DMS 273 treated with DMSO at 0.1 percent for 48 hours (cell line): Measurements from ENCODE around the gene TBX3.

Source experiments
- DNase-seq: peaks from one replicate; lab custom pipeline; 2025; lab: John Stamatoyannopoulos, UW

The TBX3 gene

GRCh38 chr12:114668151-114668885 lies 15.7 kb downstream of the TBX3 start:
- peak; percentile 4 for DNase-seq

GRCh38 chr12:114667669-114668150 lies 16.3 kb downstream of the TBX3 start:
- no peak for DNase-seq

DNA sequence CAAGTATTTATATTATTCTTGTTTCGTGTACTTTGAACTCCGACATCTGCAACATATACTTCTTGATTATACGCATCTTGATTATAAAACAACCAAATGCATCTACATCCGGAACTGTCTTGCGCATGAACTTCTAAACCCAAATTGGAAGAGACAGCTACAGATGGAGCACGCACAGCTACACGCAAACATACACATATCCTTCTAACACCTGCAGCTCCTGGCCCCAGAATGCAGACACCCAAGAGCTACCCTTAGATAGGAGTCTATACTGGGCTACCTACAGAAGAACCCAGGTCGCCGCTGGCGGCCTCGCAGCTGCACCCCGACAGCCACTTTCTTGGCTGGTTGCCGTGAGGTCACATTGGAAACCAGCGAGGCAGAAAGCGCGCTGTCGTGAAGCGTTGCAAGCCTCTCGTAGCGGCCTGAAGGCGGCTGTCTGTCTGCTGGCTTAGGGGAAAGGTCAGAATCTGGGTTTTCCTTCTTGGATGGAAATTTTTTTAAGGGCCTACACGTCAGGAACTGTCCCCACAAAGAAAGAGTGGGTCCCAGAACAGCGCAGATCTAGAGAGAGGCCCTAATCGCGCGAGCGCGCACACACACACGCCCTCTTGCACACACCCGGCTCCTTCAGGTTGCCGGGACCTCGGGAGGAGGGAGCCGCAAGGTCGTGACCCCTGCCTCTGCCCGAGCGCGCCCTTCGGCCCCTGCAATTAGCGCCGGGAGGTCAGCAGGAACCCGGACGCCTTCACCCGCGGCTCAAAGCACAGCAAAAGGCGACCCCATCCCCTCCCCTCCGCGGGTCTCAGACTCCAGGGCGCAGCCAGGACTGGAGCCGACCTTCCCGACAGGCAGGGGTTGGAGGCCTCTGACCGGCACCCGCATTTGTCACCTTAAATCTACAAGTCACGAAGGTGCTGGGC lies 17.0 kb downstream of the TBX3 start:
- no peak for DNase-seq

GRCh38 chr12:114665411-114666260 lies 18.3 kb downstream of the TBX3 start:
- DNase-seq = no peak

DNA sequence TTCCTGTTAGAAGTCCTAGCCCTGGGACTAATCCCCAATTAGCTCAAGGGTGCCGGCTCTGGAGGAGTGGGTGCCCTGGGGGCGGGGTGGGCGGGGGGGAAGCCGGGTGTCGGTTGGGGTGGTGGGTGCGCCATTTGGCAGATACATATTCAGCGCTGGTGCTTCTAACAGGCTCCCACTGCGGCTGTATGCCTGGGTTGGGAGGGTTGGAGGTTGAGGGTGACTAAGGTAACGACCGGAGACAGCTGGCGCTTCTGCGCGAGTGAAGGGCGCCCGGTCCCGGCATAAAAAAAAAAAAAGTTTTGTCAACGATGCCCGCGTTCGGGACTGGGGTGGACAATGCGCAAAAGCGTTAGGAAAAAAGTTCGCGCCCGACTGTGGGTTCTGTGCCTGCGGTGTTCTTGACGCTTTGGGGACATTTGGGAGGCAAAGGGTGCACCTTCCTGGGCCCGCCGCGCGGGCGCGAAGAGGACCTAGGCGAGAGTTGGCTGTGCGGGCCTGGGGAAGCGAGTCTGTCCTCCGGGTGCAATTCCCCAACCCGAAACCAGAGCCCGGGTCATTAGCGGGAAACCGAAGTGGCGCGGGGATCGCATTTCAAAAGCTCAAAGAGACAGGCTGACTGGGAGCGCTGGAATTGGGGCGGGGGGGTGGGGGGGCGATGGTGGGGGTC lies 19.2 kb downstream of the TBX3 start:
- DNase-seq = no peak

- DNase-seq = no peak
Observed at GRCh38 chr12:114662512-114663177, 21.3 kb downstream of the TBX3 start.

DNA sequence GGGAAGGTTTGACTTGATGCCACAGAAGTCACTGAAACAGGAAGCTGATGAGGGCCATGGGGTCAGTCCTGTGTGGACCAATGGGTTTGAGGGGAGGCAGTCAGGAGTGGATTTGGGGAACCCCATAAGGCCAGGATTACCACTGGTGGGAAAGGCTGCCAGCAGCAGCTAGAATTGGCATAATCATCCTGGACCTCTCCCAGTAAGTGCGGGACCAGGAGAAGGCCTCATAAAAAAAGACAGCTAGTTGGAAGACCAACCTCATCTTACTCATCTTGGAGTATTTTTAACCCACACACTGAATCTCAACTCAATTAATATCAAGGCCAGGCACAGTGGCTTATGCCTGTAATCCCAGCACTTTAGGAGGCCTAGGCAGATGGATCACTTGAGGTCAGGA lies 22.7 kb downstream of the TBX3 start:
- no peak for DNase-seq

GRCh38 chr12:114659084-114659483 lies 24.9 kb downstream of the TBX3 start:
- no peak for DNase-seq

DNA sequence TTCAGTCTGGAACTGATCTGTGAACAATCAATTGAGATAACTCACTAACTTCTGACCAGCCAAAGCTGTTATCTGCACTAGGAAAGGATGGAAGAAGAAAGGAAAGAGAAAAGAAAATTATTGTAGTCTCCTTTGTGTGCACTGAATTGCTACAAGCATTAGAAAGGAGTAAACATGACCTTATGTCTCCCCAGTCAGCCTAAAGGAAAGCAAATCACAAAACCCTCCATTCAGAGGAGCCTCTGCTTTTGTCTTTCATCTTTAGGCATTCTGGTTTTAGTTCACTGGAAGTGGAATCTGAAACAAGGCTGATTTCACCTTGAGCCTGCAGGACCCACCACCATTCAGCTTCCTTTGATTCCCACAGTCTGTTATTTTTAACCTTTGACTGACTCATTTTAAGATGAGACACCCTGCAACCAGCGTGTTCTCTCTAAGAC lies 26.0 kb downstream of the TBX3 start:
- DNase-seq = no peak

GRCh38 chr12:114657597-114657920 lies 26.4 kb downstream of the TBX3 start:
- no peak for DNase-seq

DNA sequence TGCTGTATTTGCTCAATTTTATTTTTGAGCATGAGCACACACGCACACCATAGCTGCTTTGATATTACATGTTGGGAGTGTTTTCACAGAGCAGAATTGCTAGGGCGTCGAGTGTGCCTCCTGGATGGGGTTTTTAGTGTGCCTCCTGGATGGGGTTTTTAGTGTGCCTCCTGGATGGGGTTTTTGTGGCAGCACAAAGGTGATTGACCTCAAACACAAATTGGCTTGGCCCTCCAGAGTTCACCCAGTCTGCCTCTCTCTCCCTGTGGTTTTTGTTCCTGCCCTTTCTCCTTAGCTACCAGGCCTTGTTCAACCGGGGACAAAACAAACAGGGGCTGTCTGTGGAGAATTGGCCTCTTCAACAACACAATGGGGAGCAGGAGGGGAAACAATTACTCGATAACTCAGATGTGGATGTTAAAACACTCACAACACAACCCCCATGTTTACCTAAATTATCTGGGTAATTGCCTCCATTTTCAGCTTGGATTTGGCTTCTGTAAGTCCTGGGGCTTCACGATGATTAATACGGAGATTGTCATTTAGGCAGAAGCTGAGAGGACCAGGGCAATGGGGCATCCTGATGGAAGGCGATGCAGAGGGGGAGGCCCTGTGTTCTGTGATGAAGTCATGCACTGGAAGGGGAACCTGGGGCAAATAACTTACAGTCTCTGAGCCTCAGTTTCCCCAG lies 26.9 kb downstream of the TBX3 start:
- no peak for DNase-seq

- no peak for DNase-seq
Observed at GRCh38 chr12:114655934-114656749, 27.8 kb downstream of the TBX3 start.

GRCh38 chr12:114649585-114649984 lies 34.4 kb downstream of the TBX3 start:
- DNase-seq = no peak

DNA sequence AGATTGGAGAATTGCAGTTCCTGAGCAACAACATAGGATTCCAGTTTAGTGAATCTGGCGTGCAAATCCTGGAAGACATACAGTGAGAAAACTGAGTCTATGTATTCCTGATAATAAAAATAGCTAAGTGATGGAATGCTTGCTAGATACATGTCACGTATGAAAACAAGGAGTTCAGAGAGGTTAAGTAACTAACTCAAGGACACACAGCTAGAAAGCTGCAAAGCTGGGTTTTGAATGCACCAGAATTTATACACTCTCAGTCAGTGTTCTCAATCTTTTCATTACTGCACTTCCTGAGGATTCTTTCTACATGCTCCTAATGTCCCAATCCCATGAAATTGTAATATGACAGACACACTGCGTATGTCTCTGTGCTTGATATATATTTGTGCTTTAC lies 35.3 kb downstream of the TBX3 start:
- no peak for DNase-seq

- DNase-seq = no peak
Observed at GRCh38 chr12:114638790-114639435, 45.1 kb downstream of the TBX3 start.

GRCh38 chr12:114636723-114637480 lies 47.1 kb downstream of the TBX3 start:
- DNase-seq = no peak

- no peak for DNase-seq
Observed at GRCh38 chr12:114631242-114631641, 52.7 kb downstream of the TBX3 start.

- no peak for DNase-seq
Observed at GRCh38 chr12:114628199-114628598, 55.8 kb downstream of the TBX3 start.
